T-cell (primary cell): Measurements from ENCODE around the gene BACE1. TPM values are rescaled to one million over a fixed set of nuclear protein-coding genes. Genes with fewer than 3 reads are reported as not detected.
"Not testable (repeated sequence)": the region's sequence is repeated elsewhere in the genome, so short reads cannot be mapped to it uniquely, and the experiment has no call there.

Experiments used
- ATAC-seq, 4 experiments: fragments of 200-7000 bp in 3 of 4; fragments of 150-1000 bp in 1 of 4; cut with Tn5 transposase; replicated peaks in 1 of 4; 1 replicate in 3 of 4; 2 replicates in 1 of 4; pipeline ENCODE4 v1.10.0; 2021; ENCODE audit warnings: moderate library complexity in 3 of 4, mild to moderate bottlenecking in 2 of 4, moderate number of reproducible peaks in 1 of 4
- CTCF ChIA-PET, 2 donors: fragments of 300-600 bp; sonication (Branson Sonifier 250); formaldehyde crosslinking; loops; one replicate each; lab custom pipeline; 2022; ENCODE audit warnings: antibody characterized with exemption in 2 of 2; lab: Charles Lee
- POLR2A ChIA-PET, 2 donors: fragments of 300-600 bp; sonication (Branson Sonifier 250); formaldehyde crosslinking; loops; one replicate each; lab custom pipeline; 2022; ENCODE audit warnings: antibody characterized with exemption in 2 of 2; lab: Charles Lee
- DNase-seq, 35 experiments: peaks; one replicate each; pipeline versions ENCODE4 v3.0.0 to v3.0.0-alpha.2; 2013 to 2023
- H3K27ac ChIP-seq: one replicate; pipeline ENCODE4 v1.5.1; 2013; ENCODE audit warnings: low read length
- H3K27me3 ChIP-seq, 2 experiments: replicated peaks in 1 of 2; 1 replicate in 1 of 2; 2 replicates in 1 of 2; pipeline versions ENCODE4 v1.6.1 to v1.7.0; 2013; ENCODE audit warnings: low read length in 1 of 2, mixed read lengths in 1 of 2; ENCODE audit not compliant: control insufficient read depth in 2 of 2, insufficient read depth in 2 of 2; ENCODE audit errors: extremely low read depth in 1 of 2
- H3K36me3 ChIP-seq, 2 donors: 1 replicate in 1 of 2; 2 replicates in 1 of 2; pipeline versions ENCODE4 v1.6.1 to v1.7.0; 2013; ENCODE audit warnings: low read length in 1 of 2; ENCODE audit not compliant: control insufficient read depth in 2 of 2, insufficient read depth in 1 of 2; ENCODE audit errors: extremely low read depth in 1 of 2
- H3K4me1 ChIP-seq, 2 experiments: 1 replicate in 1 of 2; 2 replicates in 1 of 2; pipeline versions ENCODE4 v1.6.1 to v1.7.0; 2013; ENCODE audit warnings: low read length in 2 of 2, mixed read lengths in 1 of 2; ENCODE audit not compliant: insufficient read depth in 2 of 2, control insufficient read depth in 1 of 2; ENCODE audit errors: extremely low read depth in 1 of 2
- H3K4me3 ChIP-seq, 2 donors: 1 replicate in 1 of 2; 2 replicates in 1 of 2; pipeline versions ENCODE4 v1.5.1 to v1.7.0; 2013; ENCODE audit warnings: mild to moderate bottlenecking in 2 of 2, low read length in 1 of 2, moderate library complexity in 1 of 2; ENCODE audit not compliant: control insufficient read depth in 1 of 2; ENCODE audit errors: extremely low read depth in 1 of 2
- H3K9me3 ChIP-seq: 2 replicates; pipeline ENCODE4 v1.7.0; 2013
- H3K27ac Mint-ChIP-seq, 2 donors: one replicate each; pipeline ENCODE4 v1.8.0; 2020 to 2021; ENCODE audit warnings: mild to moderate bottlenecking in 2 of 2, mixed read lengths in 2 of 2
- H3K27me3 Mint-ChIP-seq, 2 donors: one replicate each; pipeline ENCODE4 v1.8.0; 2021 to 2022; ENCODE audit warnings: mixed read lengths in 2 of 2
- H3K36me3 Mint-ChIP-seq: one replicate; pipeline ENCODE4 v1.8.0; 2021; ENCODE audit warnings: mixed read lengths
- H3K4me1 Mint-ChIP-seq, 3 donors: one replicate each; pipeline ENCODE4 v1.8.0; 2020 to 2022; ENCODE audit warnings: mixed read lengths in 3 of 3, mild to moderate bottlenecking in 1 of 3
- H3K4me3 Mint-ChIP-seq, 3 donors: one replicate each; pipeline ENCODE4 v1.8.0; 2020 to 2022; ENCODE audit warnings: mild to moderate bottlenecking in 3 of 3, mixed read lengths in 3 of 3, moderate library complexity in 3 of 3
- H3K9me3 Mint-ChIP-seq, 3 donors: one replicate each; pipeline ENCODE4 v1.8.0; 2020 to 2022; ENCODE audit warnings: mixed read lengths in 3 of 3
- WGBS: methylation state at CpG from one replicate; pipeline ENCODE4 v1.1.5; 2013; ENCODE audit warnings: missing lambda C conversion rate; ENCODE audit not compliant: insufficient coverage; 5-methylcytosine and 5-hydroxymethylcytosine counted together
- total RNA-seq, 35 experiments: library from RNA in 6 of 35; stranded (reverse) in 6 of 35; fragments of 120-200 nt in 1 of 35; gene quantifications; one replicate each; pipeline versions ENCODE4 v1.2.1 to v1.2.4 and lab custom pipeline; 2013 to 2026

BACE1 gene
- total RNA-seq, 5 donors from 2014 or later (not counting 1 experiment from before 2014, with no cell fraction given) = 1.3 to 2.3 (median 1.9) TPM

GRCh38 chr11:117327255-117327566, 11.2 kb upstream of the BACE1 start:
- peaks cover 7 to 18% of the 10 kb centered on the region in 2 experiments for H3K4me1 ChIP-seq
- not testable (repeated sequence) for H3K27me3 Mint-ChIP-seq, H3K27ac Mint-ChIP-seq, H3K4me3 Mint-ChIP-seq, DNase-seq, H3K9me3 ChIP-seq, H3K27me3 ChIP-seq, H3K36me3 Mint-ChIP-seq, H3K9me3 Mint-ChIP-seq, H3K36me3 ChIP-seq, ATAC-seq
- WGBS = 27% methylated on average over 3 of the region's 5 CpGs
- H3K4me1 Mint-ChIP-seq = peaks cover 4 to 18% (median 10%) of the 10 kb centered on the region in 3 donors
- peak overlapping the region in 1 of 2 donors; percentile 70 for H3K4me3 ChIP-seq
- CTCF ChIA-PET = interaction anchor here in 1 of 2 donors (0.7 to 0.9 kb wide), 2 partner anchors 96 to 149 kb away, joined by 3 to 5 read pairs; partner anchors contain the start of genes PCSK7 and SIDT2
- POLR2A ChIA-PET = interaction anchor here in 1 of 2 donors (0.6 to 0.9 kb wide), 2 partner anchors 9 to 659 kb away, joined by 3 to 4 read pairs; no protein-coding TSS in a partner anchor
- peak overlapping the region; percentile 87 for H3K27ac ChIP-seq

- no CpG with 5 or more reads among the region's 5 CpGs for whole genome bisulfite sequencing
- Mint-ChIP-seq H3K9me3 (no peaks in the 10 kb centered on the region), H3K4me1 (peaks cover 7 to 15% (median 8%) of the 10 kb centered on the region in 3 donors), H3K4me3 (no peak overlapping the region), H3K36me3 (no peaks in the 10 kb centered on the region), H3K27me3 (peaks cover 18 to 24% of the 10 kb centered on the region in 2 donors), H3K27ac (no peak overlapping the region)
- ATAC-seq (no peak), DNase-seq (no peak)
- Histone ChIP-seq H3K27ac (no peak overlapping the region), H3K9me3 (no peaks in the 10 kb centered on the region), H3K36me3 (no peaks in the 10 kb centered on the region), H3K27me3 (peaks cover 0 to 33% of the 10 kb centered on the region in 2 experiments), H3K4me1 (peaks cover 3 to 21% of the 10 kb centered on the region in 2 experiments), H3K4me3 (no peak overlapping the region)
- ChIA-PET CTCF (interaction anchor here in 1 of 2 donors (0.9 kb wide), 1 partner anchor 46 kb away, joined by 3 read pairs; no protein-coding TSS in a partner anchor), POLR2A (interaction anchor here in 1 of 2 donors (0.6 to 1.1 kb wide), 3 partner anchors 8 to 13 kb away, joined by 3 to 4 read pairs (median 3); partner anchors contain the start of gene CEP164)
These were observed 3.3 kb upstream of the BACE1 start for GRCh38 chr11:117319214-117319840.

- no peak for ATAC-seq
- H3K27ac ChIP-seq = no peak overlapping the region
- no peaks in the 10 kb centered on the region for H3K9me3 Mint-ChIP-seq
- DNase-seq = no peak
- H3K4me3 Mint-ChIP-seq = no peak overlapping the region
- 90% methylated on average over 2 of the region's 7 CpGs for WGBS
- H3K36me3 Mint-ChIP-seq = no peaks in the 10 kb centered on the region
- POLR2A ChIA-PET = interaction anchor here in 1 of 2 donors (1.1 kb wide), 1 partner anchor 9 kb away, joined by 3 read pairs; the partner anchor contains the start of gene CEP164
- peaks cover 7 to 19% (median 8%) of the 10 kb centered on the region in 3 donors for H3K4me1 Mint-ChIP-seq
- CTCF ChIA-PET = no interaction called here
- H3K27me3 Mint-ChIP-seq = peaks cover 18 to 30% of the 10 kb centered on the region in 2 donors
- no peak overlapping the region for H3K27ac Mint-ChIP-seq
- H3K9me3 ChIP-seq = no peaks in the 10 kb centered on the region
- no peaks in the 10 kb centered on the region for H3K36me3 ChIP-seq
- peaks cover 0 to 39% of the 10 kb centered on the region in 2 experiments for H3K27me3 ChIP-seq
- no peak overlapping the region for H3K4me3 ChIP-seq
- H3K4me1 ChIP-seq = peaks cover 3 to 21% of the 10 kb centered on the region in 2 experiments
These were observed 2.7 kb upstream of the BACE1 start for GRCh38 chr11:117318738-117319137.

- Mint-ChIP-seq H3K27ac (no peak overlapping the region), H3K27me3 (peaks cover 18 to 35% of the 10 kb centered on the region in 2 donors), H3K9me3 (no peaks in the 10 kb centered on the region), H3K36me3 (no peaks in the 10 kb centered on the region), H3K4me1 (peaks cover 7 to 19% (median 8%) of the 10 kb centered on the region in 3 donors), H3K4me3 (peak overlapping the region; percentile 69 to 81 (median 78))
- Histone ChIP-seq H3K27me3 (peaks cover 0 to 46% of the 10 kb centered on the region in 2 experiments), H3K36me3 (no peaks in the 10 kb centered on the region), H3K27ac (no peak overlapping the region), H3K9me3 (no peaks in the 10 kb centered on the region), H3K4me1 (peaks cover 3 to 21% of the 10 kb centered on the region in 2 experiments), H3K4me3 (peak overlapping the region; percentile 52 to 75)
- ATAC-seq (peak; percentile 69 to 80 (median 76)), DNase-seq (peak in 10 of 35 experiments; percentile 2 to 35 (median 14))
- WGBS = 4% methylated on average over 62 of the region's 62 CpGs
- POLR2A ChIA-PET = no interaction called here
- CTCF ChIA-PET = no interaction called here
These were observed 515 bp downstream of the BACE1 start for GRCh38 chr11:117315285-117316196.

- H3K4me3 ChIP-seq = peak overlapping the region in 1 of 2 donors; percentile 75
- ChIA-PET CTCF (no interaction called here), POLR2A (no interaction called here)
- Mint-ChIP-seq H3K4me3 (peak overlapping the region; percentile 52 to 69 (median 62)), H3K9me3 (no peaks in the 10 kb centered on the region), H3K27me3 (peaks cover 18 to 35% of the 10 kb centered on the region in 2 donors), H3K4me1 (peaks cover 7 to 19% (median 8%) of the 10 kb centered on the region in 3 donors), H3K36me3 (no peaks in the 10 kb centered on the region), H3K27ac (no peak overlapping the region)
- 76% methylated on average over 2 of the region's 10 CpGs for WGBS
- ATAC-seq = no peak
- peaks cover 3 to 21% of the 10 kb centered on the region in 2 experiments for H3K4me1 ChIP-seq
- no peak overlapping the region for H3K27ac ChIP-seq
- no peaks in the 10 kb centered on the region for H3K9me3 ChIP-seq
- peaks cover 0 to 46% of the 10 kb centered on the region in 2 experiments for H3K27me3 ChIP-seq
- H3K36me3 ChIP-seq = no peaks in the 10 kb centered on the region
- no peak for DNase-seq
These were observed 1.2 kb downstream of the BACE1 start for GRCh38 chr11:117314840-117315239.
